ENCODE measurements around the gene NFX1.
"Not testable (repeated sequence)": the region's sequence is repeated elsewhere in the genome, so short reads cannot be mapped to it uniquely, and the experiment has no call there.

The NFX1 gene

GRCh38 chr9:33309903-33310302, 19.6 kb downstream of the NFX1 start:
- no peak for DNase-seq

DNA sequence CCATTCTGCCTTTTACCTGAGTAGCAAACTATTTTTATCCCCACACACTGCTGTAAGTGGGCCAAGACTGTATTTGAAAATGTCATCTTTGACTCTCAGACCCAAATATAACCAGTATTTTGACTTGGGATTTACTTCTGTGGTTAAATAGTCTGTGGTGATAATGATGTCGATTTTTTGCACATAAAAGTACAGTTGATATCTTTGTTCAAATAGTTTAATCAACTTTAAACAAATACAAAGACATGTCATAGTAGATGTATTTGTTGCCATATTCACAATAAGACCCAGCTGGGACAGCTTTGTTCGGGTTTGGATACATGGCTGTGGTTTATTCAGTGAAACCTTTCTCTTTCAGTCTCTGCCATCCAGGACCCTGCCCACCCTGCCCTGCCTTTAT, 20.4 kb downstream of the NFX1 start:
- DNase-seq = no peak

GRCh38 chr9:33311953-33312352, 21.6 kb downstream of the NFX1 start:
- no peak for DNase-seq

- no peak for DNase-seq
These were observed 25.1 kb downstream of the NFX1 start for GRCh38 chr9:33315371-33315770.

GRCh38 chr9:33317136-33317535, 26.8 kb downstream of the NFX1 start:
- not testable (repeated sequence) for DNase-seq

DNA sequence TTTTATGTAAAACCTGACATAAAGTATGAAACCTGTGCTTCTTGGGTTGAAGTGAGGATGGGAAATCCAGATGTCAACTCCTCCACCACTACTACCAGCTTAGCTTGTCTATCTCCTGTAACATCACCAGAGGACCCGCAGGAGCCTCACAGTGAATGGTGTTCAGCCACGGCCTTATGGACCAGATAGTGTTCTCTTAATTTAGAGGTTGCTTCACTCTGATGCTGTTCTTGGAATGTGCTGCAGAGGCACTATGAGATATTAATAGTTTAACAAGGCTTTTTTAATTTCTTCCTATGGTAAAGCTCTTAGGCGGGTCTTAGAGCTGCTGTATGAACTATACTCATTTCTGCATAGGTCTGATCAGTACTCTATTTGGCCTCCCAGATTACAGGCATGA, 27.9 kb downstream of the NFX1 start:
- no peak for DNase-seq

- no peak for DNase-seq
These were observed 28.5 kb downstream of the NFX1 start for GRCh38 chr9:33318781-33319180.

DNA sequence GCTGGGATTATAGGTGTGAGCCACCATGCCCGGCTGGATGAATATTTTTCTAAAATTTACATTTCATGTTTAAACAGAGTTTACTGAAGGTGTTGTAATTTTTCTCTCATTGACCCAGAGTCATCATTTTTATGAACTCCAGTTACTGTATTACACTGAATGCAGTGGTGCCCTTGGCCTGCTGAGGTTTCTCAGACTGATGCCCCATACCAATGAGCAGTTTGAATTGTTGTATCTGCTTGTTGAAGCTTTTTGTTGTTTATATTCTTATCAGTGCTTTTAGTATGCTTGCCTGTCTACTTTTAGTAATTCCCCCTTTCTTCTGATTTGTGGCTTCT, 29.9 kb downstream of the NFX1 start:
- DNase-seq = no peak

DNA sequence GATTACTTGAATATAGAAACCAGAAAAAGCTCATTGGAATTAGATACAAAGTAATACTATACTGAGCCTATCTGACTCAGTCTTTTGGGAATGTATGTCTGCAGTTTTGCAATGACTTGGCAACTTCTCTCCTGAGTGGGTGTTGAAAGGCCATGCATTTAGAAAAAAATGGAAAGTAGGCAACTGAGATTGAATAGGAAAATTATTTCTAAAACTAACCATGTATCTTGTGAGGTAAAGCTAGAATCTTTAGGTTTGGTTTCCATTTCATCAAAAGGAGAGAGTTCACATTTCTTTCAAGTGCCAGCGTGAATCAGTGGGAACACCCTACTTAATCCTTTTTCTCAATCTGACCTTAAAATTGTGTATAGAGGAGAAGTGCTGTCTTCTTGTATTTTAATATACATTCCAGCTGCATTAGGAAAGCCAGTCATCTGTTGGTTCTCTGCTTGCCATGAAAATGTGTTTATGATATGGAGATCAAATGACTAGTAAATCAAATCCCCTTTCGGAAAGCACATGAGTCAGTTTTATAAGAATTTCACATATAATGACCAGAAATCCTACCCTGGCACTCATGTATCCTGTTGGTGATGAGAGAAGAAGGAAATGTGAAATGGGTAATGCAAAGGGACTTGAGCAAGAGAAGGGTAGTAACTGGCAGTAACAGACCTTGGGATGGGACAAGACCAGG, 30.4 kb downstream of the NFX1 start:
- no peak for DNase-seq

- no peak for DNase-seq
These were observed 38.8 kb downstream of the NFX1 start for GRCh38 chr9:33329117-33329563.

- DNase-seq = no peak
These were observed 39.7 kb downstream of the NFX1 start for GRCh38 chr9:33329979-33330378.

DNA sequence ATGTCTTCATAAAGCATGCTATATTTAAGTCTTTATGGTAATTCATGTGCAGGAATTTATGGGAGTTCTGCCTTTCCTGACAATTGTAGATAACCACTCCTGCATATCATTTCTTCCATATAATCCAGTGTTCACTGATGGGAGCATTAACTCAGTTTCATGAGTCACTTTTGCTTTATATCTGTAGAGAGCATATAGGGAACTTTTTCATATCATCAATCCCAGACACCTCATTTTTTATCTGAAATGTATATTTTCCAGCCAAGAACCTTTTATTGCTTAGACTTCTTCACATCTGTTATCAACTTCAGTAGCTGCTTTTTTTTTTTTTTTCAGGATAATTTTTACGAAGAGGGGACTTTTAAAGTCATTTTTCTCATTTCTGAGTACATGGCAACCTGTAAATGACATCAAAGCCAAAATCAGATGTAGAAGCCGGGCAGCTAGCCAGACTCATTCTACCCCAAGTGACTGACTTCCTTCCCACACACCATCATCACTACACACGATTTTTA, 41.1 kb downstream of the NFX1 start:
- DNase-seq = no peak

GRCh38 chr9:33332011-33332410, 41.7 kb downstream of the NFX1 start:
- no peak for DNase-seq

- not testable (repeated sequence) for DNase-seq
These were observed 42.6 kb downstream of the NFX1 start for GRCh38 chr9:33332956-33333355.

GRCh38 chr9:33340186-33340585, 49.9 kb downstream of the NFX1 start:
- no peak for DNase-seq

- no peak for DNase-seq
These were observed 50.9 kb downstream of the NFX1 start for GRCh38 chr9:33341182-33341581.

- no peak for DNase-seq
These were observed 53.8 kb downstream of the NFX1 start for GRCh38 chr9:33344145-33344544.

GRCh38 chr9:33346564-33346963, 56.2 kb downstream of the NFX1 start:
- no peak for DNase-seq

- no peak for DNase-seq
These were observed 58.7 kb downstream of the NFX1 start for GRCh38 chr9:33348998-33349397.

DNA sequence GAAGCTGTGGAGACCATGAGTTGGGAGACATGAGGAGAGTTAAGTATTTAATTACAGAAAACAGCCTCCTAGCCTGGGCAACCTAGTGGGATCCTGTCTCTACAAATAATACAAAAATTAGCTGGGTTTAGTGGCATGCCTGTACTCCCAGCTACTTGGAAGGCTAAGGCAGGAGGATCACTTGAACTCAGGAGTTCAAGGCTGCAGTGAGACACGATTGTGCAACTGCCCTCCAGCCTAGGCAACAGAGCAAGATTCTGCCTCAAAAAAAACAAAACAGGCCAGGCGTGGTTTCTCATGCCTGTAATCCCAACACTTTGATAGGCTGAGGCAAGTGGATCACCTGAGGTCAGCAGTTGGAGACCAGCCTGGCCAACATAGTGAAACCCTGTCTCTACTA, 59.4 kb downstream of the NFX1 start:
- no peak for DNase-seq

DNA sequence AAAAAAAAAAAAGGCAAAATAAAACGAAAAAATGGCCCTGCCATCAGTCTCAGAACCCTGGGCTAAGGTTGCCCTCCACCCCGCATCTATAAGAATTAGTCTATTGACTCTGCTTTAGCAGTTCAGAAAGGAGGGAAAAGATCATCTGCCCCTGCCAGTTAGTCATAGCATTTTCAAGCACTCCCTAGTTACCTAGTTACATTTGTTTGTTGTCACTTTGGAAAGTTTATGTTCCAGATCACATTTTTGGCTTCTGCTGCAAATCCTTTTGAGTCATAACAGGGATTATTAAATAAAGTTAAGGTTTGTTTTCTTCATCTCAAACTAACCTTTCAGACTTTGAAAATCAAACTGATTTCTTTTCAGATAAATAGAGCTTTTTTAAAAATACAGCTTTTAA, 60.0 kb downstream of the NFX1 start:
- no peak for DNase-seq

- DNase-seq = no peak
These were observed 61.2 kb downstream of the NFX1 start for GRCh38 chr9:33351547-33351946.

DNA sequence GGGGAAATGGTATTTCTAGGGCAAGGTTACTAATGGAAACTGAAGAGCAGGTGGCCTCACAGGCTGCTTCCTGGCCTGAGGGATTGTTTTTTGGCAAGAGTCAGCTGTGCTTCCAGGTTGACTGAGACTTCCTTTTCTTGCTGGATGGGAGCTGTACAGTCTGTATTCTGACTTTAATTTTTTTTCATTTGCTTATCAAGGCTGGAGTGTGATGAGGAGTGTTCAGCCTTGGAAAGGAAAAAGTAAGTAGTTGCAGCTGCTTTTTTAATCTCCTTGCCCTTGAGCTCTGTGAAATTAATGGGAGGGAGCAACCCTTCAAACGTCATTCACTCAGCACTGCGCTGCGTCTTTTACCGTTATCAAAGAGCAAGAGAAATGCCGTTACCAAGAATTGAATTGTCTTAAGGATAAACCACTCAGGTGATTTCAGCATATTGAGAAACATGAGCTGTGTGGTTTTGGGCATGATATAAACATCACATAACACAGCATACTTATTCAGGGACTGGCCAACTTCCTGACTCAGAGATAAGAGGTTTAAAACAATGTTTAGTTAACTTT, 64.4 kb downstream of the NFX1 start:
- DNase-seq = no peak

- DNase-seq = no peak
These were observed 65.6 kb downstream of the NFX1 start for GRCh38 chr9:33355933-33356332.
